Urinary bladder (tissue), 4 donors: ENCODE results near the gene PSMC6. TPM values are rescaled to one million over a fixed set of nuclear protein-coding genes. Genes with fewer than 3 reads are reported as not detected.

Experiments
- DNase-seq: peaks from one replicate; pipeline ENCODE4 v3.0.0-alpha.2; 2015; ENCODE audit errors: extremely low spot score
- H3K27ac ChIP-seq: one replicate; pipeline ENCODE4 v1.5.1; 2013; ENCODE audit warnings: low read depth, mild to moderate bottlenecking, moderate library complexity
- H3K36me3 ChIP-seq: one replicate; pipeline ENCODE4 v1.6.1; 2013; ENCODE audit warnings: mild to moderate bottlenecking, moderate library complexity; ENCODE audit not compliant: insufficient read depth
- H3K4me1 ChIP-seq: one replicate; pipeline ENCODE4 v1.6.1; 2013; ENCODE audit warnings: mild to moderate bottlenecking, moderate library complexity; ENCODE audit not compliant: insufficient read depth
- H3K4me3 ChIP-seq: one replicate; pipeline ENCODE4 v1.5.1; 2013; ENCODE audit warnings: low read depth, low read length
- WGBS: extraction: QIAGEN DNeasy Blood & Tissue Kit; methylation state at CpG from one replicate; pipeline ENCODE4 v1.1.7; 2013; 5-methylcytosine and 5-hydroxymethylcytosine counted together
- polyA plus RNA-seq: library from polyadenylated mRNA; stranded (reverse); fragments of 200-250 nt; gene quantifications from one replicate; pipeline ENCODE4 v1.2.3, GENCODE V29; 2013
- total RNA-seq: library from RNA; depleted of rRNA; stranded (reverse); fragments of >200 nt; gene quantifications from one replicate; pipeline ENCODE4 v1.2.3, GENCODE V29; 2014
- donor health status: healthy with polysubstance abuse.
- donor health status: healthy.

PSMC6 gene
- total and polyA plus RNA-seq, 2 donors, result 69.6 to 163 TPM

- no peaks in the 10 kb centered on the region for H3K4me1 ChIP-seq
- 75% methylated on average over 7 of the region's 7 CpGs for WGBS
- no peak overlapping the region for H3K4me3 ChIP-seq
- DNase-seq, result no peak
- H3K27ac ChIP-seq, result no peak overlapping the region
- peaks cover 3% of the 10 kb centered on the region for H3K36me3 ChIP-seq
Observed at GRCh38 chr14:52776816-52777215, 69.8 kb downstream of the PSMC6 start.

Other genes with a start within 250 kb of the PSMC6 start
- gene TXNDC16, start 154.7 kb upstream of the PSMC6 start, total RNA-seq, result 19.2 TPM
- gene TXNDC16, start 154.7 kb upstream of the PSMC6 start, polyA plus RNA-seq, result 5.6 TPM
- 14.0 TPM for gene GPR137C, start 154.4 kb upstream of the PSMC6 start, total RNA-seq
- gene GPR137C, start 154.4 kb upstream of the PSMC6 start, polyA plus RNA-seq, result 0.52 TPM
- 87.4 TPM for gene ERO1A, start 11.6 kb upstream of the PSMC6 start, total RNA-seq
- 15.4 TPM for gene ERO1A, start 11.6 kb upstream of the PSMC6 start, polyA plus RNA-seq
- 32.3 TPM for gene STYX, start 23.0 kb downstream of the PSMC6 start, total RNA-seq
- gene STYX, start 23.0 kb downstream of the PSMC6 start, polyA plus RNA-seq, result 9.1 TPM
- gene GNPNAT1, start 84.4 kb downstream of the PSMC6 start, total RNA-seq, result 36.5 TPM
- 10.9 TPM for gene GNPNAT1, start 84.4 kb downstream of the PSMC6 start, polyA plus RNA-seq
- 298 TPM for gene FERMT2, start 243.8 kb downstream of the PSMC6 start, total RNA-seq
- 216 TPM for gene FERMT2, start 243.8 kb downstream of the PSMC6 start, polyA plus RNA-seq